Measurements from ENCODE around the gene TBC1D5.

GRCh38 chr3:17505856-17506255, 236.6 kb downstream of the TBC1D5 start:
- no peak for TF ChIP-seq CTCF (IDR thresholded peaks at IDR 0.05)
- no peak for TF ChIP-seq EZH2 (IDR thresholded peaks at IDR 0.05; ENCODE audit: borderline replicate concordance, insufficient read depth, low read depth, low read length, poor library complexity, severe bottlenecking)

All from B cell (primary cell).